GM23338 (cell line): ENCODE measurements around the gene C1orf87. TPM values are rescaled to one million over a fixed set of nuclear protein-coding genes. Genes with fewer than 3 reads are reported as not detected.

ENCODE experiments used
- ATAC-seq: fragments of 200-7000 bp; cut with Tn5 transposase; 3 replicates; pipeline ENCODE4 v1.9.1; 2020
- DNase-seq: peaks from one replicate; pipeline ENCODE4 v3.0.0-alpha.2; 2015; ENCODE audit warnings: low spot score
- H2AFZ ChIP-seq: fragments of 200-600 bp; sonication (generic); 2 replicates; pipeline ENCODE4 v1.8.0; 2016; ENCODE audit warnings: antibody characterized with exemption, mild to moderate bottlenecking, moderate library complexity
- H3F3A ChIP-seq: fragments of 200-600 bp; sonication (generic); replicated peaks from 2 replicates; pipeline ENCODE4 v1.8.0; 2017; ENCODE audit warnings: antibody characterized with exemption, mixed run types, low read depth
- H3K27ac ChIP-seq: fragments of 200-600 bp; sonication (generic); 2 replicates; pipeline ENCODE4 v1.6.1; 2016; ENCODE audit warnings: low read depth
- H3K27me3 ChIP-seq: fragments of 200-600 bp; sonication (generic); 2 replicates; pipeline ENCODE4 v1.8.0; 2016; ENCODE audit warnings: mild to moderate bottlenecking, mixed run types, moderate library complexity; ENCODE audit not compliant: insufficient read depth
- H3K36me3 ChIP-seq: fragments of 200-600 bp; sonication (generic); 2 replicates; pipeline ENCODE4 v1.8.0; 2016; ENCODE audit warnings: mild to moderate bottlenecking; ENCODE audit not compliant: insufficient read depth
- H3K4me1 ChIP-seq: fragments of 200-600 bp; sonication (generic); 2 replicates; pipeline ENCODE4 v1.8.0; 2016; ENCODE audit warnings: mild to moderate bottlenecking, moderate library complexity; ENCODE audit not compliant: insufficient read depth
- H3K4me2 ChIP-seq: fragments of 200-600 bp; sonication (generic); 2 replicates; pipeline ENCODE4 v1.7.1; 2017; ENCODE audit warnings: mixed run types
- H3K4me3 ChIP-seq: fragments of 200-600 bp; sonication (generic); 2 replicates; pipeline ENCODE4 v1.6.1; 2016; ENCODE audit warnings: mixed run types
- H3K79me2 ChIP-seq: fragments of 200-600 bp; sonication (generic); replicated peaks from 2 replicates; pipeline ENCODE4 v1.8.0; 2017; ENCODE audit warnings: mild to moderate bottlenecking; ENCODE audit not compliant: insufficient read depth
- H3K9me2 ChIP-seq: fragments of 200-600 bp; sonication (generic); 2 replicates; pipeline ENCODE4 v1.8.0; 2017; ENCODE audit not compliant: insufficient read depth
- H4K20me1 ChIP-seq: fragments of 200-600 bp; sonication (generic); replicated peaks from 2 replicates; pipeline ENCODE4 v1.8.0; 2017; ENCODE audit warnings: mild to moderate bottlenecking; ENCODE audit not compliant: insufficient read depth
- H3K27ac Mint-ChIP-seq: 2 replicates; pipeline ENCODE4 v1.8.0; 2020; ENCODE audit warnings: inconsistent platforms, mild to moderate bottlenecking, moderate library complexity, mixed read lengths
- H3K27me3 Mint-ChIP-seq: 3 replicates; pipeline ENCODE4 v1.8.0; 2022; ENCODE audit warnings: low read depth, mild to moderate bottlenecking, moderate library complexity, mixed read lengths, inconsistent platforms; ENCODE audit not compliant: insufficient read depth, poor library complexity
- H3K36me3 Mint-ChIP-seq: 3 replicates; pipeline ENCODE4 v1.8.0; 2021; ENCODE audit warnings: low read depth, mild to moderate bottlenecking, inconsistent platforms, moderate library complexity, mixed read lengths
- H3K4me1 Mint-ChIP-seq: 3 replicates; pipeline ENCODE4 v1.8.0; 2020; ENCODE audit warnings: mild to moderate bottlenecking, inconsistent platforms, mixed read lengths
- H3K4me3 Mint-ChIP-seq: 3 replicates; pipeline ENCODE4 v1.8.0; 2021; ENCODE audit warnings: moderate library complexity, mild to moderate bottlenecking, inconsistent platforms, mixed read lengths
- H3K9me3 Mint-ChIP-seq: 3 replicates; pipeline ENCODE4 v1.8.0; 2020; ENCODE audit warnings: moderate library complexity, mild to moderate bottlenecking, inconsistent platforms, mixed read lengths
- CREB1 ChIP-seq: fragments of 250-450 bp; sonication (Bioruptor Pico); IDR thresholded peaks from 2 replicates; pipeline ENCODE4 v1.5.0; 2020; ENCODE audit warnings: low read depth, mild to moderate bottlenecking, moderate library complexity
- EZH2phosphoT487 ChIP-seq: fragments of 200-600 bp; sonication (generic); IDR thresholded peaks from one replicate; pipeline ENCODE4 v1.8.1; 2018; ENCODE audit warnings: antibody characterized with exemption; ENCODE audit not compliant: unreplicated experiment
- JUNB ChIP-seq: IDR thresholded peaks from one replicate; pipeline ENCODE4 v1.6.1; 2016; ENCODE audit warnings: antibody characterized with exemption; ENCODE audit not compliant: unreplicated experiment
- NANOG ChIP-seq: IDR thresholded peaks from 2 replicates; pipeline ENCODE4 v1.6.1; 2016; ENCODE audit warnings: antibody characterized with exemption, borderline replicate concordance
- STAT1 ChIP-seq: IDR thresholded peaks from one replicate; pipeline ENCODE4 v1.6.1; 2016; ENCODE audit warnings: antibody characterized with exemption; ENCODE audit not compliant: unreplicated experiment
- ZNF114 ChIP-seq: fragments of 250-450 bp; sonication (Bioruptor Pico); IDR thresholded peaks from 2 replicates; pipeline ENCODE4 v1.5.0; 2020; ENCODE audit warnings: mild to moderate bottlenecking, moderate library complexity
- polyA plus RNA-seq: library from polyadenylated mRNA; unstranded; fragments of >200 nt; fragmentation: Nextera tagmentation; extraction: Ambion mirVana; gene quantifications from 2 replicates; pipeline ENCODE4 v1.2.1, GENCODE V29; 2016
- total RNA-seq: library from RNA; depleted of rRNA; stranded (reverse); fragments of >200 nt; shearing (Covaris generic); gene quantifications from 2 replicates; pipeline ENCODE4 v1.2.3, GENCODE V29; 2014
- TF ChIP-seq, protein P1 (sequence below): IDR thresholded peaks from one replicate; pipeline ENCODE4 v1.6.1; 2018; ENCODE audit warnings: antibody characterized with exemption; ENCODE audit not compliant: unreplicated experiment
- TF ChIP-seq, protein P2 (sequence below): fragments of 250-450 bp; sonication (Bioruptor Pico); IDR thresholded peaks from 2 replicates; pipeline ENCODE4 v1.5.0; 2020; ENCODE audit warnings: mild to moderate bottlenecking, moderate library complexity
- TF ChIP-seq, protein P3 (sequence below), 2 experiments: fragments of 200-600 bp in 1 of 2; sonication (generic) in 1 of 2; conservative IDR thresholded peaks; 2 replicates each; pipeline versions ENCODE4 v1.5.1 to v1.6.1; 2016 to 2017; ENCODE audit warnings: antibody characterized with exemption in 2 of 2, low read depth in 2 of 2, mild to moderate bottlenecking in 2 of 2, moderate library complexity in 1 of 2

The C1orf87 gene
- total and polyA plus RNA-seq, 2 experiments from 2014 or later, result 0.07 to 0.21 TPM

DNA sequence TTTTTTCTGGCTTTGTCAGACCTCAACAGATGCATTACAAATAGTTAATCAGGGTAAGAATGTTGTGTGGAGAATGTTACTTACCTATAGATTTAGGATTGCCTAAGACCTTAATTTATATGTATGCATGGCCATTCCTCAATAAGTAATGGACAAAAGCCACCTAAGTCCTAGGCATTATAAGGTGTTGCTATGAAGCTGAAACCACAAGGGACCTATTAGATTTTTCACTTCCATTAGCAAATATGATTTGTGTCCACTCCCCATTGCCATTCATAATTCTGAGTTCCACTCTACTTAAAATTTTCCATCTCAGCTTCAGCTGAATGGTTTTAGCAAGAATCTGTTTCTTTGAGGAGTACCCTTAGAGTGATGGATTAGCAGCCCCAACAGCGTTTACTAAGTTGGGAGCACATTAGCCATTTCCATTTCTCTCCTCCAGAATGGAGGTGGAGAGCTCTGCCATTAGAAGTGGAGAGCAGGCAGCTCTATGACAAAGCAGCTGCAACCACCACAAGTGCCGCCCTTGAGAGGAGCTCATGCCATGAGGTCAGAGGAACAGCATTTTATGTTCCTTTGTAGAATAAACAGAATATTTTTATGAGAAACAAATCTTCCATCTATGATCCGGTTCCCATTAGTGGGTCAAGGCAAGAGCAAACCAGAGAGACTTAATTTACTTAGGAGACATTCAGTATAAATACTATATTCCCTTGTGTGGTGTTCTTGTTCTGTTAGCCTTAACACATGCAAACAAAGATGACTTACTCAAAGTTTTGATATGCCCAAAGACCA lies 28.9 kb upstream of the C1orf87 start:
- no peaks in the 10 kb centered on the region for H3F3A ChIP-seq
- H4K20me1 ChIP-seq, result no peaks in the 10 kb centered on the region
- H3K36me3 Mint-ChIP-seq, result no peaks in the 10 kb centered on the region
- H3K9me2 ChIP-seq, result 0 out of 2 replicates have a peak, but pooled peaks cover 4% of the 10 kb centered on the region
- H3K27me3 ChIP-seq, result no peaks in the 10 kb centered on the region
- H2AFZ ChIP-seq, result peak overlapping the region; percentile 60
- H3K4me2 ChIP-seq, result no peak overlapping the region
- H3K4me1 Mint-ChIP-seq, result no peaks in the 10 kb centered on the region
- H3K4me1 ChIP-seq, result no peaks in the 10 kb centered on the region
- no peak for ATAC-seq
- no peak overlapping the region for H3K4me3 ChIP-seq
- no peaks in the 10 kb centered on the region for H3K79me2 ChIP-seq
- no peak for DNase-seq
- H3K36me3 ChIP-seq, result no peaks in the 10 kb centered on the region
- TF ChIP-seq NANOG, result no peak
- TF ChIP-seq EZH2phosphoT487, result no peak
- TF ChIP-seq, protein P1, sequence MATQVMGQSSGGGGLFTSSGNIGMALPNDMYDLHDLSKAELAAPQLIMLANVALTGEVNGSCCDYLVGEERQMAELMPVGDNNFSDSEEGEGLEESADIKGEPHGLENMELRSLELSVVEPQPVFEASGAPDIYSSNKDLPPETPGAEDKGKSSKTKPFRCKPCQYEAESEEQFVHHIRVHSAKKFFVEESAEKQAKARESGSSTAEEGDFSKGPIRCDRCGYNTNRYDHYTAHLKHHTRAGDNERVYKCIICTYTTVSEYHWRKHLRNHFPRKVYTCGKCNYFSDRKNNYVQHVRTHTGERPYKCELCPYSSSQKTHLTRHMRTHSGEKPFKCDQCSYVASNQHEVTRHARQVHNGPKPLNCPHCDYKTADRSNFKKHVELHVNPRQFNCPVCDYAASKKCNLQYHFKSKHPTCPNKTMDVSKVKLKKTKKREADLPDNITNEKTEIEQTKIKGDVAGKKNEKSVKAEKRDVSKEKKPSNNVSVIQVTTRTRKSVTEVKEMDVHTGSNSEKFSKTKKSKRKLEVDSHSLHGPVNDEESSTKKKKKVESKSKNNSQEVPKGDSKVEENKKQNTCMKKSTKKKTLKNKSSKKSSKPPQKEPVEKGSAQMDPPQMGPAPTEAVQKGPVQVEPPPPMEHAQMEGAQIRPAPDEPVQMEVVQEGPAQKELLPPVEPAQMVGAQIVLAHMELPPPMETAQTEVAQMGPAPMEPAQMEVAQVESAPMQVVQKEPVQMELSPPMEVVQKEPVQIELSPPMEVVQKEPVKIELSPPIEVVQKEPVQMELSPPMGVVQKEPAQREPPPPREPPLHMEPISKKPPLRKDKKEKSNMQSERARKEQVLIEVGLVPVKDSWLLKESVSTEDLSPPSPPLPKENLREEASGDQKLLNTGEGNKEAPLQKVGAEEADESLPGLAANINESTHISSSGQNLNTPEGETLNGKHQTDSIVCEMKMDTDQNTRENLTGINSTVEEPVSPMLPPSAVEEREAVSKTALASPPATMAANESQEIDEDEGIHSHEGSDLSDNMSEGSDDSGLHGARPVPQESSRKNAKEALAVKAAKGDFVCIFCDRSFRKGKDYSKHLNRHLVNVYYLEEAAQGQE, result no peak
- TF ChIP-seq STAT1, result no peak
- TF ChIP-seq CREB1 (CRISPR knock-in tag), result no peak
- TF ChIP-seq JUNB, result no peak
- TF ChIP-seq ZNF114 (CRISPR knock-in tag), result no peak
- no peak overlapping the region for H3K27ac Mint-ChIP-seq
- no peak overlapping the region for H3K4me3 Mint-ChIP-seq
- H3K27me3 Mint-ChIP-seq, result peaks cover 2% of the 10 kb centered on the region
- no peak overlapping the region for H3K27ac ChIP-seq
- H3K9me3 Mint-ChIP-seq, result no peaks in the 10 kb centered on the region

DNA sequence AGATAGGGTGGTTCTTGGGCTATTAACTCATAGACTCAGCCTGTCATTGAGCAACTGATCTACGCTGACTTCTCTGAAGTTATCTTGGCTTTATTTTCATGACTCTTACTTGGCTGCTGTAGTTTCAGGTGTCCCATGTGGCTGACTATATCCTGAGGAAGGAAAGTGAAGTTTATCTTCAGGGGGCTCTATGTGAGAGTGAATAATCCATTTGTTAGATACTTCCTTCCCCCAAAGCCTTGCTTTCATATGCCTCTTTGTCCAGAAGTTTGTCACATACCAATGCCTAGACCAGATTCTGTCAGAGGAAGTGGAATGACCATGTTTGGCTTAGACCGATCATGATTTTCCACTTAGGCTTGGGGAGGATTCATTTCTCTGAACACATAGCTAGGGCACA lies 27.9 kb upstream of the C1orf87 start:
- no peaks in the 10 kb centered on the region for H3K4me1 Mint-ChIP-seq
- TF ChIP-seq, protein P2, sequence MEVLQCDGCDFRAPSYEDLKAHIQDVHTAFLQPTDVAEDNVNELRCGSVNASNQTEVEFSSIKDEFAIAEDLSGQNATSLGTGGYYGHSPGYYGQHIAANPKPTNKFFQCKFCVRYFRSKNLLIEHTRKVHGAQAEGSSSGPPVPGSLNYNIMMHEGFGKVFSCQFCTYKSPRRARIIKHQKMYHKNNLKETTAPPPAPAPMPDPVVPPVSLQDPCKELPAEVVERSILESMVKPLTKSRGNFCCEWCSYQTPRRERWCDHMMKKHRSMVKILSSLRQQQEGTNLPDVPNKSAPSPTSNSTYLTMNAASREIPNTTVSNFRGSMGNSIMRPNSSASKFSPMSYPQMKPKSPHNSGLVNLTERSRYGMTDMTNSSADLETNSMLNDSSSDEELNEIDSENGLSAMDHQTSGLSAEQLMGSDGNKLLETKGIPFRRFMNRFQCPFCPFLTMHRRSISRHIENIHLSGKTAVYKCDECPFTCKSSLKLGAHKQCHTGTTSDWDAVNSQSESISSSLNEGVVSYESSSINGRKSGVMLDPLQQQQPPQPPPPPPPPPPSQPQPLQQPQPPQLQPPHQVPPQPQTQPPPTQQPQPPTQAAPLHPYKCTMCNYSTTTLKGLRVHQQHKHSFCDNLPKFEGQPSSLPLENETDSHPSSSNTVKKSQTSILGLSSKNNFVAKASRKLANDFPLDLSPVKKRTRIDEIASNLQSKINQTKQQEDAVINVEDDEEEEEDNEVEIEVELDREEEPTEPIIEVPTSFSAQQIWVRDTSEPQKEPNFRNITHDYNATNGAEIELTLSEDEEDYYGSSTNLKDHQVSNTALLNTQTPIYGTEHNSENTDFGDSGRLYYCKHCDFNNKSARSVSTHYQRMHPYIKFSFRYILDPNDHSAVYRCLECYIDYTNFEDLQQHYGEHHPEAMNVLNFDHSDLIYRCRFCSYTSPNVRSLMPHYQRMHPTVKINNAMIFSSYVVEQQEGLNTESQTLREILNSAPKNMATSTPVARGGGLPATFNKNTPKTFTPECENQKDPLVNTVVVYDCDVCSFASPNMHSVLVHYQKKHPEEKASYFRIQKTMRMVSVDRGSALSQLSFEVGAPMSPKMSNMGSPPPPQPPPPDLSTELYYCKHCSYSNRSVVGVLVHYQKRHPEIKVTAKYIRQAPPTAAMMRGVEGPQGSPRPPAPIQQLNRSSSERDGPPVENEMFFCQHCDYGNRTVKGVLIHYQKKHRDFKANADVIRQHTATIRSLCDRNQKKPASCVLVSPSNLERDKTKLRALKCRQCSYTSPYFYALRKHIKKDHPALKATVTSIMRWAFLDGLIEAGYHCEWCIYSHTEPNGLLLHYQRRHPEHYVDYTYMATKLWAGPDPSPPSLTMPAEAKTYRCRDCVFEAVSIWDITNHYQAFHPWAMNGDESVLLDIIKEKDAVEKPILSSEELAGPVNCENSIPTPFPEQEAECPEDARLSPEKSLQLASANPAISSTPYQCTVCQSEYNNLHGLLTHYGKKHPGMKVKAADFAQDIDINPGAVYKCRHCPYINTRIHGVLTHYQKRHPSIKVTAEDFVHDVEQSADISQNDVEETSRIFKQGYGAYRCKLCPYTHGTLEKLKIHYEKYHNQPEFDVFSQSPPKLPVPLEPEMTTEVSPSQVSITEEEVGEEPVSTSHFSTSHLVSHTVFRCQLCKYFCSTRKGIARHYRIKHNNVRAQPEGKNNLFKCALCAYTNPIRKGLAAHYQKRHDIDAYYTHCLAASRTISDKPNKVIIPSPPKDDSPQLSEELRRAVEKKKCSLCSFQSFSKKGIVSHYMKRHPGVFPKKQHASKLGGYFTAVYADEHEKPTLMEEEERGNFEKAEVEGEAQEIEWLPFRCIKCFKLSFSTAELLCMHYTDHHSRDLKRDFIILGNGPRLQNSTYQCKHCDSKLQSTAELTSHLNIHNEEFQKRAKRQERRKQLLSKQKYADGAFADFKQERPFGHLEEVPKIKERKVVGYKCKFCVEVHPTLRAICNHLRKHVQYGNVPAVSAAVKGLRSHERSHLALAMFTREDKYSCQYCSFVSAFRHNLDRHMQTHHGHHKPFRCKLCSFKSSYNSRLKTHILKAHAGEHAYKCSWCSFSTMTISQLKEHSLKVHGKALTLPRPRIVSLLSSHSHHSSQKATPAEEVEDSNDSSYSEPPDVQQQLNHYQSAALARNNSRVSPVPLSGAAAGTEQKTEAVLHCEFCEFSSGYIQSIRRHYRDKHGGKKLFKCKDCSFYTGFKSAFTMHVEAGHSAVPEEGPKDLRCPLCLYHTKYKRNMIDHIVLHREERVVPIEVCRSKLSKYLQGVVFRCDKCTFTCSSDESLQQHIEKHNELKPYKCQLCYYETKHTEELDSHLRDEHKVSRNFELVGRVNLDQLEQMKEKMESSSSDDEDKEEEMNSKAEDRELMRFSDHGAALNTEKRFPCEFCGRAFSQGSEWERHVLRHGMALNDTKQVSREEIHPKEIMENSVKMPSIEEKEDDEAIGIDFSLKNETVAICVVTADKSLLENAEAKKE (CRISPR knock-in tag), result no peak
- TF ChIP-seq NANOG (no peak), CREB1 (CRISPR knock-in tag) (no peak)
- TF ChIP-seq, protein P3, sequence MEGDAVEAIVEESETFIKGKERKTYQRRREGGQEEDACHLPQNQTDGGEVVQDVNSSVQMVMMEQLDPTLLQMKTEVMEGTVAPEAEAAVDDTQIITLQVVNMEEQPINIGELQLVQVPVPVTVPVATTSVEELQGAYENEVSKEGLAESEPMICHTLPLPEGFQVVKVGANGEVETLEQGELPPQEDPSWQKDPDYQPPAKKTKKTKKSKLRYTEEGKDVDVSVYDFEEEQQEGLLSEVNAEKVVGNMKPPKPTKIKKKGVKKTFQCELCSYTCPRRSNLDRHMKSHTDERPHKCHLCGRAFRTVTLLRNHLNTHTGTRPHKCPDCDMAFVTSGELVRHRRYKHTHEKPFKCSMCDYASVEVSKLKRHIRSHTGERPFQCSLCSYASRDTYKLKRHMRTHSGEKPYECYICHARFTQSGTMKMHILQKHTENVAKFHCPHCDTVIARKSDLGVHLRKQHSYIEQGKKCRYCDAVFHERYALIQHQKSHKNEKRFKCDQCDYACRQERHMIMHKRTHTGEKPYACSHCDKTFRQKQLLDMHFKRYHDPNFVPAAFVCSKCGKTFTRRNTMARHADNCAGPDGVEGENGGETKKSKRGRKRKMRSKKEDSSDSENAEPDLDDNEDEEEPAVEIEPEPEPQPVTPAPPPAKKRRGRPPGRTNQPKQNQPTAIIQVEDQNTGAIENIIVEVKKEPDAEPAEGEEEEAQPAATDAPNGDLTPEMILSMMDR (conservative IDR thresholded peaks at IDR 0.05; ENCODE audit: low read depth in 2 of 2), result no peak

More for the DNA sequence above, 27.9 kb upstream of the C1orf87 start:
- Histone ChIP-seq H4K20me1 (no peaks in the 10 kb centered on the region), H3K4me2 (no peak overlapping the region), H3K79me2 (no peaks in the 10 kb centered on the region), H3K36me3 (no peaks in the 10 kb centered on the region), H3K27me3 (no peaks in the 10 kb centered on the region), H3K4me3 (no peak overlapping the region), H2AFZ (no peak overlapping the region), H3K4me1 (no peaks in the 10 kb centered on the region), H3K9me2 (0 out of 2 replicates have a peak, but pooled peaks cover 4% of the 10 kb centered on the region), H3K27ac (no peak overlapping the region), H3F3A (no peaks in the 10 kb centered on the region)
- Mint-ChIP-seq H3K4me3 (no peak overlapping the region), H3K27ac (no peak overlapping the region), H3K9me3 (no peaks in the 10 kb centered on the region), H3K36me3 (no peaks in the 10 kb centered on the region), H3K27me3 (peaks cover 2% of the 10 kb centered on the region)
- DNase-seq (no peak), ATAC-seq (no peak)
